Activated CD8-positive, alpha-beta memory T cell treated with anti-CD3 and anti-CD28 coated beads, Interleukin-2, amount 50 U/mL, for 4 hours (primary cell): Measurements from ENCODE around the gene KAZALD1.
A peak's percentile ranks its signal among the peaks of the same experiment; 100 is the strongest.
"Not testable (repeated sequence)": the region's sequence is repeated elsewhere in the genome, so short reads cannot be mapped to it uniquely, and the experiment has no call there.

Source experiments
- DNase-seq: peaks from one replicate; pipeline ENCODE4 v3.0.0-alpha.2; 2020

Gene KAZALD1

GRCh38 chr10:101030496-101031127 lies 31.2 kb upstream of the KAZALD1 start:
- DNase-seq = no peak

- peak; percentile 97 for DNase-seq
These were observed 30.5 kb upstream of the KAZALD1 start, which contains the start of the genes PDZD7 and SFXN3 for GRCh38 chr10:101031128-101031795. Gene PDZD7 (minus strand): TSS chr10:101031129. CDS start chr10:101030219, 910 bp downstream. Gene SFXN3 (plus strand): TSS chr10:101031234. CDS start chr10:101034695, 3,461 bp downstream.

GRCh38 chr10:101031796-101032636 lies 29.8 kb upstream of the KAZALD1 start:
- peak; percentile 74 for DNase-seq

GRCh38 chr10:101032637-101033224 lies 29.1 kb upstream of the KAZALD1 start:
- peak; percentile 62 for DNase-seq

DNA sequence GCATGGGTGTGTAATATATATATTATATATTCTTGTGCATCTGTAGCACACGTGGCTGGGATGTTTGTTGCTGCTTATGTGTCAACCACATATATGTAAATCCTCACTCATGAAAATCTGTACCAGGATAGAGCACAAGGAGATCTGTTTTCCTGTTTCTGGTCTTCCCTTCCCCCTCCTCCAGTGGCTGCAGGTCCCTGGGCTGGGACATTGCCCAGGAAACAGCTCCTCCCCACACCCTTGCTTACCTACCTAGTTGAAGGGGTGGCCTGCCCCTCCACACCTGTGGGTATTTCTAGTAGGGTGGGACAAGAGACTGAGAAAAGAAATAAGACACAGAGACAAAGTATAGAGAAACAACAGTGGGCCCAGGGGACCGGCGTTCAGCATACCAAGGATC lies 28.5 kb upstream of the KAZALD1 start:
- DNase-seq = no peak

- DNase-seq = not testable (repeated sequence)
These were observed 27.4 kb upstream of the KAZALD1 start for GRCh38 chr10:101034404-101034803.

- no peak for DNase-seq
These were observed 26.5 kb upstream of the KAZALD1 start for GRCh38 chr10:101035314-101035713.

DNA sequence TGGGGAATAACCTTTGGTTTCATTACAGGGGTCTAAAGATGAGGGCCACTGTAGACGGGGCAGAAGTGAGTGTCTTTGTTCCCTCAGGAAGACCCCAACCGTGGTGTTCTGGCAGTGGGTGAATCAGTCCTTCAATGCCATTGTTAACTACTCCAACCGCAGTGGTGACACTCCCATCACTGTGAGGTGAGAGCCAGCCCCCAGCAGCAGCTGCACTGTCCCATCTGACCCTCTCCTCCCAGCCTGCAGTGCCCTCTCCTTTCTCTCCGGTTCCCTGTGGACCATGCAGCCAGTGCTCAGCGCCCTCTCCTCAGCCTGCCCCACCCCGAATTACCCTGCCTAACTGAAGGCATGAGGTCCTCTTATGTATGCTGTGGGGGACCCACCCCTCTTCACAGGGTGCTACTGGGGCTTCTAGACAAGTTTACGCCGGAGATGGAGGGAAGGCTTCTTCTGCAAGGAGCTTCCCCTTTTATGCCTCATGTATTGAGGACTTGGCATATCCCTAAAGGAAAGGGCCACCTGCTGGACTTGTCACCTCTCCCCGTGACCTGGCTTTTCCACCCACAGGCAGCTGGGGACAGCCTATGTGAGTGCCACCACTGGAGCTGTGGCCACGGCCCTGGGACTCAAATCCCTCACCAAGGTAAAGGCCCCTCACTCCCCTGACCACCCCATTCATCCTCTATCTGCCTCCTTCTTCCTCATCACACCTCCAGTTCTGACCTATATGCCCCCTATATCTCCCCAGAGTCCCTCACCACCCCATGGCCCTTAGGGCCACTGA lies 25.7 kb upstream of the KAZALD1 start:
- no peak for DNase-seq

DNA sequence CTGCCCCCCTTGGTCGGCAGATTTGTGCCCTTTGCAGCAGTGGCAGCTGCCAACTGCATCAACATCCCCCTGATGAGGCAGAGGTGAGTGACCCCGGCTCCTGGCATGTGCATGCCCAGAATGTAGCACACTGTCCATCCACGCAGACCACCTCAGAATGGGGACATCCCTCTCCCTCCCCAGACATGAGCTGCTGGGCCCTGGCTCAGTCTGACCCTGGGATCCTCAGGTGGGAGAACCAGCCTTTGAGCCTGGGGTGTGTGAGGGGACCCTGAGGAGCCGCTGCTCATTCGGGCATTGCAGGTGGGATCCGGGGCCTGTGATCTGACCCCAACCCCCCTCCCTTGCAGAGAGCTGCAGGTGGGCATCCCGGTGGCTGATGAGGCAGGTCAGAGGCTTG lies 25.1 kb upstream of the KAZALD1 start:
- DNase-seq = no peak

GRCh38 chr10:101038484-101038883 lies 23.3 kb upstream of the KAZALD1 start:
- DNase-seq = no peak

GRCh38 chr10:101040061-101040460 lies 21.7 kb upstream of the KAZALD1 start:
- DNase-seq = no peak

GRCh38 chr10:101040851-101041250 lies 20.9 kb upstream of the KAZALD1 start:
- no peak for DNase-seq

DNA sequence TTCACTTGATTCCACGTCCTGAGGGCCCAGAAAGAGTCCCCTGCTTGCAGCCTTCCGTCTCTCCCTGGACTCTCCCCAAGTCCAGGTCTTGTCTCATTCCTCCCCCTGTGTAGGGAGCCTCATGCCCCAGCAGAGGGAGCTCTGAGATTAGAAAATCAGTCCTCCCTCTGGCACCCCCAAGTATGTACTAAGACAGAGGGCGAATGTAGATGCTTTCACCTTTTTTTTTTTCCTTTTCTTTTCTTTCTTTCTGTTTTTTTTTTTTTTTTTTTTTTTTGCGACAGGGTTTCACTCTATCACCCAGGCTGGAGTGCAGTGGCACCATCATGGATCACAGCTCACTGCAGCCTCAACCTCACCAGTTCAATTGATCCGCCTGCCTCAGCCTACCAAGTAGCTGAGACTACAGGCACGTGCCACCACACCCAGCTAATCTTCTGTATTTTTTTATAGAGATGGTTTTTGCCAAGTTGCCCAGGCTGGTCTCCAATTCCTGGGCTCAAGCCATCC lies 20.5 kb upstream of the KAZALD1 start:
- DNase-seq = peak; percentile 74

GRCh38 chr10:101042118-101042517 lies 19.7 kb upstream of the KAZALD1 start:
- DNase-seq = no peak

GRCh38 chr10:101042667-101043362 lies 19.0 kb upstream of the KAZALD1 start:
- peak; percentile 83 for DNase-seq

DNA sequence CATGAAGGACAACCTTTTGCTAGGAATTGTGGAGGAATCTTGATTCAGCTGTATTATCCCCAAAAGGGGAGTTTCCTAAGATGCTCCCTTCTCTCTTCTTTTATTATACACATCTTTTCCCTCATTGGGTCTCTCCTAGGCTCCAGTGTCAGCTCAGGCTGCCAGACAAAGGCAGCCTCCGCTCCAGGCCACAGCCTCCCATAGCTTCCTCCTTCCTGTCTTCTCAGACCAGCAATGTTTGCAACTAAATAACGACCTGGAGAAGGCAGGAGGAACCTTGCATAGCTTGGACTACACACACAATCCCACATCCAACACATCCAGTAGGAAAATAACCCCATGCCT lies 18.5 kb upstream of the KAZALD1 start:
- no peak for DNase-seq

DNA sequence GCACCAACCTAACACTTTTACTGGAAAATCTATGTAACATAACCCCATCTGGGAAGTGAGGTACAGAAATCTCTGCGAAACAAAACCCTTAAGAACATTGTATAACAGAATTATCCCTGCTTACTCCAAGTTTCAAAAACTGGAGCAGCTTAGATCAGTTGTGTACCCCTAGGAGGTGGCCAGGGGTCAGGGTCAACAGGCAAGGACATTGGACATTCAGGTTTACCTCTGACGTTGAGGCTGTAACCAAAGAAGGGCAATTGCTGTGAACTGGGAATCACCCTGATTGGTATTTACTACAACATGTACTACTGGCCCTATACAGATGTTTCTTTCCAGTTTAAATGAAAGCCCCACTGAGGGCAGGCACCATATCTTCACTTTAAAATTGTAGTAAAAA lies 17.7 kb upstream of the KAZALD1 start:
- DNase-seq = no peak

DNA sequence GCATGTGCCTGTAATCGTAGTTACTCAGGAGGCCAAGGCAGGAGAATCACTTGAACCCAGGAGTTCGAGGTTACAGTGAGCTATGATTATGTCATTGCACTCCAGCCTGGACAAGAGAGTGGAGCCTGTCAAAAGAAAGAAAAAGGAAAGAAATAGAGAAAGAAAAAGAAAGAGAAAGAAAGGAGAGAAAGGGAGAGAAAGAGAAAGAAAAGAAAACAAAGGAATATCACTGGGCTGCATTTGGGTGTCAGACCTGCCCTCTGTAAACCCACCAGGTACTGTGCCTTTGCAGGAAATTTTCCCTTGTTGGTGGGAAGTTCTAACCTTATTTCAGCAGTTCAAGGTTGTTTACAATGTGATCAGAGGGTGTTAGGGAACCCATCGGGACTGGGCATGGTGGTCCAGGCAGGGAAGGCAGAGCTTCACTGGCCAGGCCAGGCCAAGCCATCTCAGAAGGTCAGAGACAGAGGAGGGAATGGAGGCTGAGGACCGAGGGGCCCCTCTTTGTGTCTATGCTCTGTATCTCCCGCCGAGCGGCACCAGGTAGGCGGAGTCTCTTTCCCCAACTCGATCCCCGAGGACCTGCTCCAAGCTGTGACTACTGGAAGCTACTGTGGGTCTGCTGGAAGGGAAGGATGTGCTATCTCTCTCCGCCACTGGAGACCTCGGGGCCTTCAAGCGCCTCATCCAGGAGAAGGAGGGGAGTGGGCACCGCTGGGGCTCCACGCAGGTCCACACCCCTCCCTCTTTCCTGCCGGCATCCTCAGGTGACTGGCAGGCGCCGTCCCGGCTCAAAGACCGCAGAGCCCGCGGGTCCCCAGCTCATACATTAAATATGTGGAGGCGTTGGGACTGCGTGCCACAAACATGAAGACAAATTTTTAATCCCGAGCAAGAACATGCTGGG lies 15.2 kb upstream of the KAZALD1 start:
- no peak for DNase-seq

DNA sequence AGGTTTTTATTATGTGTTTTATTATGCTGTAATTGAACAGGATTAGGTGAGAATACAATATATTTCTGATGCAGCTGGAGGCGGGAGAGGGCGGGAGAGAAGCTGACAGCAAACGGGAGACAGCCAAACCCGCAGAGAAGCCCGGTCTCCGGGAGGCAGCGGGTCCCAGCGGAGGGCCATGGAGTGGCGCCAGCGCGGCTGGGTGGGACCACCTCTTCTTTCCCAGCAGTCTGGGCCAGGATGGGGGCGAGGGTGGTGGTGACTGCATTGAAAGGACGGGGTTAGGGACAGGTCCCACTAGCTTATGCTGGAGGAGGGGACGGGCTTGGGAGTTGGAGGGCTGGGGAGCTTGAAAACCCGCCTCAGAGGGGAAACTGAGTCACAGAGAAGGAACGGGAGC lies 14.5 kb upstream of the KAZALD1 start:
- DNase-seq = no peak
